Lung (tissue), 12 donors: Measurements from ENCODE around the gene DPH5. TPM values are rescaled to one million over a fixed set of nuclear protein-coding genes. Genes with fewer than 3 reads are reported as not detected.
"Not testable (repeated sequence)": the region's sequence is repeated elsewhere in the genome, so short reads cannot be mapped to it uniquely, and the experiment has no call there.

Experiments
- ATAC-seq: fragments of 200-7000 bp; cut with Tn5 transposase; one replicate; pipeline ENCODE4 v1.9.1; 2020; ENCODE audit warnings: moderate number of reproducible peaks; ENCODE audit not compliant: insufficient read depth, low FRiP score
- DNase-seq, 3 donors: peaks; one replicate each; pipeline ENCODE4 v3.0.0-alpha.2; 2013 to 2017
- H3K27ac ChIP-seq, 2 donors: one replicate each; pipeline ENCODE4 v1.5.1; 2013; ENCODE audit warnings: mild to moderate bottlenecking in 2 of 2, moderate library complexity in 2 of 2, control low read depth in 1 of 2, inconsistent platforms in 1 of 2, low read depth in 1 of 2, low read length in 1 of 2
- H3K27me3 ChIP-seq, 3 donors: one replicate each; pipeline ENCODE4 v1.5.1; 2013; ENCODE audit warnings: low read length in 2 of 3; ENCODE audit not compliant: control insufficient read depth in 3 of 3, insufficient read depth in 3 of 3
- H3K36me3 ChIP-seq, 4 donors: one replicate each; pipeline ENCODE4 v1.5.1; 2013; ENCODE audit warnings: low read length in 4 of 4, mild to moderate bottlenecking in 1 of 4, moderate library complexity in 1 of 4; ENCODE audit not compliant: control insufficient read depth in 4 of 4, insufficient read depth in 4 of 4
- H3K4me1 ChIP-seq, 5 donors: one replicate each; pipeline ENCODE4 v1.5.1; 2013; ENCODE audit warnings: low read length in 5 of 5, mild to moderate bottlenecking in 2 of 5, moderate library complexity in 1 of 5; ENCODE audit not compliant: control insufficient read depth in 5 of 5, insufficient read depth in 5 of 5
- H3K4me3 ChIP-seq: one replicate; pipeline ENCODE4 v1.5.1; 2013; ENCODE audit warnings: mild to moderate bottlenecking, control low read depth, moderate library complexity
- H3K9ac ChIP-seq, 2 donors: one replicate each; pipeline ENCODE4 v1.5.1; 2013; ENCODE audit warnings: low read length in 2 of 2, control low read depth in 1 of 2; ENCODE audit not compliant: insufficient read depth in 1 of 2
- H3K9me3 ChIP-seq, 4 donors: one replicate each; pipeline ENCODE4 v1.5.1; 2013; ENCODE audit warnings: low read length in 3 of 4, mild to moderate bottlenecking in 1 of 4, moderate library complexity in 1 of 4; ENCODE audit not compliant: control insufficient read depth in 4 of 4, insufficient read depth in 3 of 4
- WGBS, 2 donors: extraction: QIAGEN DNeasy Blood & Tissue Kit; methylation state at CpG; one replicate each; pipeline ENCODE4 v1.1.7; 2013; 5-methylcytosine and 5-hydroxymethylcytosine counted together
- polyA plus RNA-seq, 2 donors: library from polyadenylated mRNA; stranded (reverse); fragments of 200-250 nt; gene quantifications; one replicate each; pipeline ENCODE4 v1.2.1, GENCODE V29; 2013
- total RNA-seq, 2 donors: library from RNA; depleted of rRNA in 1 of 2; stranded (reverse); fragments of >200 nt in 1 of 2; gene quantifications; one replicate each; pipeline ENCODE4 v1.2.1, GENCODE V29; 2014 to 2021
- TF ChIP-seq, protein P1 (sequence below): IDR thresholded peaks from 2 replicates; pipeline ENCODE4 v1.5.1; 2012; ENCODE audit warnings: mild to moderate bottlenecking; ENCODE audit errors: control extremely low read depth, extremely low read depth
- donor health status: control.
- donor health status: control.
- donor health status: Bipolar disorder and iron deficiency.
- donor health status: healthy.
- donor health status: DM: yes; HTN: yes; CAD: no.

Gene DPH5
- total and polyA plus RNA-seq, 4 donors, result 21.2 to 30.7 (median 27.2) TPM

DNA sequence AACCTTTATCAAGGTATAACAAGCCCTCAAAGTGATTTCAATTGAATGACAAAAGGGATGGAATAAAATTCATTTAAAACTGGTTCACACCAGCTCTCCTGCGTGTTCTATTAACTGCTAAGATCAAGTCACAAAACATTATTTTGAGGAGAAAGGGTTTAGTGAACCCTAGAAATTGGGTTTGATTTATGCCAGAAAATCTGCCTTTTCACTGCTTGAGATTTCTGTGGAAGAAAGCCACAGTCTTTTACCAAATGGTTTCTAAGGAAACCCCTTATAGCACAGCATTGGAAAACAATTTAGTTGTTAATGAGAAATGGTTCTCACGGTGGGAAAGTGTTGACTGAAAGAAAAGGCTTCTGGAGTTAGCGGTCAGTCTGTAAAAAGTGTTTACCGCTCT lies 43.6 kb upstream of the DPH5 start:
- ATAC-seq, result no peak
- Histone ChIP-seq H3K27ac (no peak overlapping the region), H3K27me3 (no peaks in the 10 kb centered on the region), H3K9ac (no peak overlapping the region), H3K4me3 (no peak overlapping the region), H3K36me3 (no peaks in the 10 kb centered on the region), H3K9me3 (no peaks in the 10 kb centered on the region), H3K4me1 (peaks cover 0 to 8% (median 4%) of the 10 kb centered on the region in 5 donors)
- no peak for DNase-seq
- TF ChIP-seq, protein P1, sequence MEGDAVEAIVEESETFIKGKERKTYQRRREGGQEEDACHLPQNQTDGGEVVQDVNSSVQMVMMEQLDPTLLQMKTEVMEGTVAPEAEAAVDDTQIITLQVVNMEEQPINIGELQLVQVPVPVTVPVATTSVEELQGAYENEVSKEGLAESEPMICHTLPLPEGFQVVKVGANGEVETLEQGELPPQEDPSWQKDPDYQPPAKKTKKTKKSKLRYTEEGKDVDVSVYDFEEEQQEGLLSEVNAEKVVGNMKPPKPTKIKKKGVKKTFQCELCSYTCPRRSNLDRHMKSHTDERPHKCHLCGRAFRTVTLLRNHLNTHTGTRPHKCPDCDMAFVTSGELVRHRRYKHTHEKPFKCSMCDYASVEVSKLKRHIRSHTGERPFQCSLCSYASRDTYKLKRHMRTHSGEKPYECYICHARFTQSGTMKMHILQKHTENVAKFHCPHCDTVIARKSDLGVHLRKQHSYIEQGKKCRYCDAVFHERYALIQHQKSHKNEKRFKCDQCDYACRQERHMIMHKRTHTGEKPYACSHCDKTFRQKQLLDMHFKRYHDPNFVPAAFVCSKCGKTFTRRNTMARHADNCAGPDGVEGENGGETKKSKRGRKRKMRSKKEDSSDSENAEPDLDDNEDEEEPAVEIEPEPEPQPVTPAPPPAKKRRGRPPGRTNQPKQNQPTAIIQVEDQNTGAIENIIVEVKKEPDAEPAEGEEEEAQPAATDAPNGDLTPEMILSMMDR, result no peak
- 91 to 92% methylated on average over 4 of the region's 4 CpGs for WGBS, 2 donors

- not testable (repeated sequence) for H3K27me3 ChIP-seq, DNase-seq, ATAC-seq, H3K27ac ChIP-seq, H3K9me3 ChIP-seq, H3K4me1 ChIP-seq, H3K9ac ChIP-seq, H3K36me3 ChIP-seq, H3K4me3 ChIP-seq
- 93% methylated on average over 1 of the region's 1 CpG for whole genome bisulfite sequencing, 2 donors
These were observed 41.4 kb upstream of the DPH5 start for GRCh38 chr1:101066937-101067335.

DNA sequence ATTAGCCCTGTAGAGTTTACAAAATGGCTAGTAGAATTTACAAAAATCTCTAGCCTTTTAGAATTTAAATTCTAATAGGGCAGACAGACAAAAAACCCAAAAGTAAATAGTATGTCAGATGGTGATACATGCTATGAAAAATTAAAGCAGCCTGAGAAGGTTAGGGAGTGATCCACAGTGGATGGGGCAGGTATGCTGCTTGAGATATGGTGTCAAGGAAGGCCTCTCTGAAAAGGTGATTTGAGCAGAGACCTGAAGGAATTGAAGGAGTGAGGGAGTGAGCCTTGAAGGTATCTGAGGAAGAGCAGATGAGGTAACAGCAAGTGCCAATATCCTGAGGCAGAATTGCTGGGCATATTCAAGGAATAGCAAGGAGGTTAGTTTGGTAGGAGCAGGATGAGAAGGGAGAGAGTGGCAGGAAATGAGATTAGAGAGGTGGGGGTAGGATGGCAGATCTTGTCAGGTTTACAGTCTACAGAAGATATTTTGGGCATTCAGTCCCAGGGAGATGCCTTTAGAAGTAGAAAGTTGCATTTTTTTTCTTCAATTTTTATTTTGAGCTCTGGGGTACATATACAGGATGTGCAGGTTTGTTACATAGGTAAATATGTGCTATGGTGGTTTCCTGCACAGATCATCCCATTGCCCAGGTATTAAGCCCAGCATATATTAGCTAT lies 40.8 kb upstream of the DPH5 start:
- no peak overlapping the region for H3K9ac ChIP-seq
- peaks cover 0 to 5% (median 3%) of the 10 kb centered on the region in 5 donors for H3K4me1 ChIP-seq
- no peaks in the 10 kb centered on the region for H3K36me3 ChIP-seq
- no peak for DNase-seq
- ATAC-seq, result no peak
- no peak overlapping the region for H3K27ac ChIP-seq
- H3K4me3 ChIP-seq, result no peak overlapping the region
- no peaks in the 10 kb centered on the region for H3K9me3 ChIP-seq
- TF ChIP-seq, protein P1, result no peak
- no peaks in the 10 kb centered on the region for H3K27me3 ChIP-seq

GRCh38 chr1:101065575-101065974 lies 40.0 kb upstream of the DPH5 start:
- Histone ChIP-seq H3K36me3 (no peaks in the 10 kb centered on the region), H3K9ac (peak overlapping the region in 1 of 2 donors; percentile 53), H3K4me1 (peaks cover 0 to 3% (median 0%) of the 10 kb centered on the region in 5 donors), H3K9me3 (no peaks in the 10 kb centered on the region), H3K27ac (no peak overlapping the region), H3K27me3 (no peaks in the 10 kb centered on the region), H3K4me3 (no peak overlapping the region)
- WGBS, 2 donors, result 91% methylated on average over 1 of the region's 1 CpG
- TF ChIP-seq, protein P1, result no peak
- ATAC-seq (no peak), DNase-seq (peak in 1 of 3 donors; percentile 40)
